SIG-M5 treated with dmso at 0.1 percent for 504 hours (cell line): ENCODE results near the gene MYO5A.
A peak's percentile ranks its signal among the peaks of the same experiment; 100 is the strongest.

ENCODE experiments used
- DNase-seq: peaks from one replicate; lab custom pipeline; 2025; ENCODE audit not compliant: unreplicated experiment; lab: John Stamatoyannopoulos, UW

The MYO5A gene

GRCh38 chr15:52378746-52379394 is 149.8 kb downstream of the MYO5A start:
- DNase-seq = no peak

- peak; percentile 71 for DNase-seq
These were observed 158.7 kb downstream of the MYO5A start for GRCh38 chr15:52370010-52370409.

GRCh38 chr15:52369455-52369854 is 159.2 kb downstream of the MYO5A start:
- DNase-seq = no peak

- DNase-seq = no peak
These were observed 159.7 kb downstream of the MYO5A start for GRCh38 chr15:52369030-52369429.

GRCh38 chr15:52368402-52368801 is 160.3 kb downstream of the MYO5A start:
- DNase-seq = peak; percentile 3

GRCh38 chr15:52362497-52362896 is 166.2 kb downstream of the MYO5A start:
- no peak for DNase-seq

GRCh38 chr15:52361975-52362494 is 166.6 kb downstream of the MYO5A start:
- DNase-seq = no peak

GRCh38 chr15:52361494-52361893 is 167.2 kb downstream of the MYO5A start:
- no peak for DNase-seq

GRCh38 chr15:52360229-52361203 is 168.2 kb downstream of the MYO5A start:
- DNase-seq = no peak

GRCh38 chr15:52359722-52360121 is 169.0 kb downstream of the MYO5A start:
- DNase-seq = no peak

GRCh38 chr15:52357949-52358348 is 170.7 kb downstream of the MYO5A start:
- DNase-seq = no peak

GRCh38 chr15:52352086-52352485 is 176.6 kb downstream of the MYO5A start:
- DNase-seq = no peak

- peak; percentile 44 for DNase-seq
These were observed 177.3 kb downstream of the MYO5A start for GRCh38 chr15:52351206-52351908.

- DNase-seq = no peak
These were observed 178.3 kb downstream of the MYO5A start for GRCh38 chr15:52350423-52350822.

- no peak for DNase-seq
These were observed 179.5 kb downstream of the MYO5A start for GRCh38 chr15:52349052-52349700.

- no peak for DNase-seq
These were observed 180.5 kb downstream of the MYO5A start for GRCh38 chr15:52348056-52348745.

- DNase-seq = no peak
These were observed 184.1 kb downstream of the MYO5A start for GRCh38 chr15:52344592-52344991.

- DNase-seq = no peak
These were observed 184.8 kb downstream of the MYO5A start for GRCh38 chr15:52343831-52344230.

- no peak for DNase-seq
These were observed 188.6 kb downstream of the MYO5A start for GRCh38 chr15:52340093-52340492.

- no peak for DNase-seq
These were observed 189.8 kb downstream of the MYO5A start for GRCh38 chr15:52338891-52339290.
